Iris pigment epithelial cell (primary cell): Measurements from ENCODE around the gene MXRA8.

Experiments
- DNase-seq: peaks from one replicate; pipeline ENCODE4 v3.0.0-alpha.2; 2011; ENCODE audit warnings: low read depth

Gene MXRA8

GRCh38 chr1:1307261-1307922 is 51.0 kb downstream of the MXRA8 start:
- peak; percentile 21 for DNase-seq

GRCh38 chr1:1306661-1307260 is 51.6 kb downstream of the MXRA8 start:
- DNase-seq, result peak; percentile 15

- peak; percentile 25 for DNase-seq
Measured at GRCh38 chr1:1306070-1306660, 52.2 kb downstream of the MXRA8 start.

GRCh38 chr1:1305300-1306069 is 52.9 kb downstream of the MXRA8 start:
- DNase-seq, result peak; percentile 76

GRCh38 chr1:1304331-1305299 is 53.7 kb downstream of the MXRA8 start:
- DNase-seq, result peak; percentile 76

- no peak for DNase-seq
Measured at GRCh38 chr1:1303736-1304135, 54.6 kb downstream of the MXRA8 start.

GRCh38 chr1:1302951-1303509 is 55.3 kb downstream of the MXRA8 start:
- DNase-seq, result no peak
